ENCODE measurements around the gene CEP95.

- TF ChIP-seq CTCF (IDR thresholded peaks at IDR 0.05) (no peak), POLR2A (IDR thresholded peaks at IDR 0.05) (no peak), EP300 (IDR thresholded peaks at IDR 0.05) (no peak)
Measured at GRCh38 chr17:64496348-64496785, 10.4 kb upstream of the CEP95 start.

Data from ovary (tissue), 3 donors.